ENCODE data around the gene C21orf91.
A peak's percentile ranks its signal among the peaks of the same experiment; 100 is the strongest.

Gene C21orf91

GRCh38 chr21:17796503-17796902 is 22.7 kb downstream of the C21orf91 start:
- no peak for DNase-seq

GRCh38 chr21:17796037-17796403 is 23.1 kb downstream of the C21orf91 start:
- no peak for DNase-seq

- no peak for DNase-seq
These were observed 23.8 kb downstream of the C21orf91 start for GRCh38 chr21:17795146-17796036.

- DNase-seq, result no peak
These were observed 24.5 kb downstream of the C21orf91 start for GRCh38 chr21:17794518-17795145.

- DNase-seq, result no peak
These were observed 25.7 kb downstream of the C21orf91 start for GRCh38 chr21:17793246-17794123.

- no peak for DNase-seq
These were observed 29.5 kb downstream of the C21orf91 start for GRCh38 chr21:17789656-17790055.

- DNase-seq, result no peak
These were observed 30.1 kb downstream of the C21orf91 start for GRCh38 chr21:17789069-17789468.

GRCh38 chr21:17786851-17787181 is 32.3 kb downstream of the C21orf91 start:
- no peak for DNase-seq

- no peak for DNase-seq
These were observed 32.9 kb downstream of the C21orf91 start for GRCh38 chr21:17786071-17786850.

- DNase-seq, result no peak
These were observed 33.8 kb downstream of the C21orf91 start for GRCh38 chr21:17785403-17785788.

- DNase-seq, result peak; percentile 46
These were observed 34.4 kb downstream of the C21orf91 start for GRCh38 chr21:17784604-17785402.

- no peak for DNase-seq
These were observed 35.0 kb downstream of the C21orf91 start for GRCh38 chr21:17784180-17784598.

GRCh38 chr21:17783481-17784179 is 35.5 kb downstream of the C21orf91 start:
- no peak for DNase-seq

GRCh38 chr21:17783003-17783402 is 36.2 kb downstream of the C21orf91 start:
- no peak for DNase-seq

- no peak for DNase-seq
These were observed 37.1 kb downstream of the C21orf91 start for GRCh38 chr21:17782051-17782450.

GRCh38 chr21:17781524-17781923 is 37.6 kb downstream of the C21orf91 start:
- DNase-seq, result no peak

GRCh38 chr21:17780539-17780938 is 38.6 kb downstream of the C21orf91 start:
- DNase-seq, result peak; percentile 56

- DNase-seq, result no peak
These were observed 39.2 kb downstream of the C21orf91 start for GRCh38 chr21:17779980-17780379.

- DNase-seq, result no peak
These were observed 39.7 kb downstream of the C21orf91 start for GRCh38 chr21:17779496-17779895.

- no peak for DNase-seq
These were observed 41.9 kb downstream of the C21orf91 start for GRCh38 chr21:17777072-17777765.
